Panc1 (cell line): ENCODE results near the gene TRAPPC13. TPM values are rescaled to one million over a fixed set of nuclear protein-coding genes. Genes with fewer than 3 reads are reported as not detected.

Source experiments
- ATAC-seq: fragments of 200-7000 bp; cut with Tn5 transposase; 2 replicates; pipeline ENCODE4 v1.9.1; 2020; ENCODE audit warnings: mild to moderate bottlenecking, moderate library complexity
- Bru-seq: library from RNA; stranded (reverse); fragments of 400-500 nt; gene quantifications from one replicate; lab custom pipeline; 2021; lab: Mats Ljungman, UMichigan
- BruChase-seq, 2 experiments: library from RNA; stranded (reverse); fragments of 400-500 nt; gene quantifications; one replicate each; lab custom pipeline; 2021; lab: Mats Ljungman, UMichigan
- BruUV-seq: library from RNA; stranded (reverse); fragments of 400-500 nt; replicated peaks from 2 replicates; lab custom pipeline; 2021; lab: Mats Ljungman, UMichigan
- CTCF ChIA-PET: fragments of 300-600 bp; sonication (Branson Sonifier 250); formaldehyde crosslinking; loops from one replicate; lab custom pipeline; 2022; ENCODE audit warnings: antibody characterized with exemption; lab: Charles Lee
- POLR2A ChIA-PET: fragments of 300-600 bp; sonication (Branson Sonifier 250); formaldehyde crosslinking; loops from one replicate; lab custom pipeline; 2022; ENCODE audit warnings: antibody characterized with exemption; lab: Charles Lee
- DNase-seq: peaks from one replicate; pipeline ENCODE4 v3.0.0-alpha.2; 2010; ENCODE audit warnings: low read depth, low spot score
- H3K27ac ChIP-seq: 2 replicates; pipeline ENCODE4 v1.5.1; 2011; ENCODE audit warnings: mild to moderate bottlenecking, low read length, inconsistent platforms
- H3K27me3 ChIP-seq: fragments of 200-500 bp; sonication (Bioruptor generic); 2 replicates; pipeline ENCODE4 v1.6.0; 2014; ENCODE audit warnings: low read length, inconsistent platforms; ENCODE audit not compliant: control insufficient read depth, insufficient read depth
- H3K36me3 ChIP-seq: fragments of 200-500 bp; sonication (Bioruptor generic); 2 replicates; pipeline ENCODE4 v1.5.1; 2014; ENCODE audit warnings: inconsistent platforms, mild to moderate bottlenecking, low read length, moderate library complexity; ENCODE audit not compliant: control insufficient read depth, insufficient read depth
- H3K4me1 ChIP-seq: 2 replicates; pipeline ENCODE4 v1.5.1; 2011; ENCODE audit warnings: inconsistent platforms, mild to moderate bottlenecking, low read length, moderate library complexity; ENCODE audit not compliant: control insufficient read depth, insufficient read depth
- H3K4me3 ChIP-seq, 2 experiments: 2 replicates each; pipeline ENCODE4 v1.5.1; 2011 to 2012; ENCODE audit warnings: low read depth in 2 of 2, low read length in 2 of 2, mild to moderate bottlenecking in 2 of 2, inconsistent platforms in 1 of 2, moderate library complexity in 1 of 2
- H3K9me3 ChIP-seq: fragments of 200-500 bp; sonication (Bioruptor generic); 2 replicates; pipeline ENCODE4 v1.5.1; 2014; ENCODE audit warnings: low read depth, mild to moderate bottlenecking, inconsistent platforms, low read length, moderate library complexity; ENCODE audit not compliant: control insufficient read depth, insufficient read depth
- POLR2AphosphoS5 ChIP-seq: IDR thresholded peaks from 2 replicates; pipeline ENCODE4 v1.6.1; 2012; ENCODE audit warnings: mild to moderate bottlenecking, low read depth, low read length, moderate library complexity
- REST ChIP-seq, 2 experiments: IDR thresholded peaks; 2 replicates each; pipeline ENCODE4 v1.6.1; 2011 to 2012; ENCODE audit warnings: low read depth in 2 of 2, control low read depth in 1 of 2, low read length in 1 of 2, mild to moderate bottlenecking in 1 of 2, moderate library complexity in 1 of 2; ENCODE audit not compliant: insufficient read depth in 1 of 2
- SIN3A ChIP-seq: IDR thresholded peaks from 2 replicates; pipeline ENCODE4 v1.6.1; 2012; ENCODE audit warnings: low read depth, mild to moderate bottlenecking, low read length, moderate library complexity, borderline replicate concordance; ENCODE audit not compliant: insufficient read depth
- TCF7L2 ChIP-seq: IDR thresholded peaks from 2 replicates; pipeline ENCODE4 v1.6.1; 2011; ENCODE audit warnings: mild to moderate bottlenecking, low read depth, low read length, inconsistent platforms
- in situ Hi-C: cut with HindIII; loops from 2 replicates; pipeline ENCODE4 v1.10.0; 2016; ENCODE audit warnings: low sequenced_read_pairs, low pct_unique_long_range_greater_than_20kb
- intact Hi-C: fragments of 100-400 bp; cut with micrococcal nuclease; formaldehyde crosslinking; loops from one replicate; pipeline ENCODE4 v1.10.0; 2022; ENCODE audit not compliant: unreplicated experiment
- long read RNA-seq: library from polyadenylated mRNA; unstranded; transcript quantifications from one replicate; pipeline ENCODE4 v2.0.0, GENCODE V29; 2021; ENCODE audit not compliant: unreplicated experiment
- polyA plus RNA-seq: library from polyadenylated mRNA; unstranded; fragments of >200 nt; gene quantifications from one replicate; pipeline ENCODE4 v1.2.1, GENCODE V29; 2012; ENCODE audit warnings: missing spikeins; ENCODE audit not compliant: insufficient read length
- total RNA-seq: library from RNA; stranded (reverse); gene quantifications from one replicate; pipeline ENCODE4 v1.2.1, GENCODE V29; 2021; ENCODE audit not compliant: unreplicated experiment
- TF ChIP-seq, protein P1 (sequence below): fragments of 450-650 bp; IDR thresholded peaks from 2 replicates; pipeline ENCODE4 v1.5.1; 2017; ENCODE audit warnings: mild to moderate bottlenecking

The TRAPPC13 gene, protein sequence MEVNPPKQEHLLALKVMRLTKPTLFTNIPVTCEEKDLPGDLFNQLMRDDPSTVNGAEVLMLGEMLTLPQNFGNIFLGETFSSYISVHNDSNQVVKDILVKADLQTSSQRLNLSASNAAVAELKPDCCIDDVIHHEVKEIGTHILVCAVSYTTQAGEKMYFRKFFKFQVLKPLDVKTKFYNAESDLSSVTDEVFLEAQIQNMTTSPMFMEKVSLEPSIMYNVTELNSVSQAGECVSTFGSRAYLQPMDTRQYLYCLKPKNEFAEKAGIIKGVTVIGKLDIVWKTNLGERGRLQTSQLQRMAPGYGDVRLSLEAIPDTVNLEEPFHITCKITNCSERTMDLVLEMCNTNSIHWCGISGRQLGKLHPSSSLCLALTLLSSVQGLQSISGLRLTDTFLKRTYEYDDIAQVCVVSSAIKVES
- total RNA-seq (17.3 TPM), Bru-seq, nascent RNA (percentile 75 among the genes with signal in this experiment), BruChase-seq, experiment 1, labeled RNA remaining after a 2-hour chase (percentile 76 among the genes with signal in this experiment), BruChase-seq, experiment 2, labeled RNA remaining after a 6-hour chase (percentile 72 among the genes with signal in this experiment)
- 7.2 TPM for polyA plus RNA-seq
- long read RNA-seq, partial matches to known transcripts = 1 of 15 reads
- long read RNA-seq, other reads (novel, unspliced or antisense) = 7 of 15 reads

- peak; percentile 93 for DNase-seq
- TSS peak; percentile 92 for BruUV-seq
- intact Hi-C loops = no loop called here
- Histone ChIP-seq H3K27ac (peak within 1 kb of the TSS; percentile 99), H3K4me1 (peaks cover 9% of the 10 kb centered on the region), H3K27me3 (no peaks in the 10 kb centered on the region), H3K9me3 (no peaks in the 10 kb centered on the region), H3K36me3 (peaks cover 5% of the 10 kb centered on the region), H3K4me3 (peak within 1 kb of the TSS; percentile 82 to 98)
- ChIA-PET CTCF (no interaction called here), POLR2A (no interaction called here)
- TF ChIP-seq REST (IDR thresholded peaks at IDR 0.05; ENCODE audit: insufficient read depth in 1 of 2, low read depth in 2 of 2, low read length in 1 of 2) = no peak
- TF ChIP-seq SIN3A = peak; percentile 60; the same call in 1 of the 2 replicates
- peak; percentile 43 for TF ChIP-seq TCF7L2
- TF ChIP-seq POLR2AphosphoS5 = peak; percentile 81
- in situ Hi-C loops = no loop called here
- peak; percentile 89 for ATAC-seq
These were observed at the start of gene TRAPPC13, which contains the start of gene SHLD3 for GRCh38 chr5:65624571-65625555. TSS of gene TRAPPC13 (plus strand) at chr5:65625027. CDS start at chr5:65625061, 34 bp downstream. TSS of gene SHLD3 (plus strand) at chr5:65625027. CDS start at chr5:65629588, 4,561 bp downstream.

GRCh38 chr5:65577141-65577540 is 47.7 kb upstream of the TRAPPC13 start:
- no TSS peak for BruUV-seq
- TF ChIP-seq REST (IDR thresholded peaks at IDR 0.05; ENCODE audit: insufficient read depth in 1 of 2, low read depth in 2 of 2, low read length in 1 of 2) (no peak), SIN3A (no peak), TCF7L2 (no peak)
- TF ChIP-seq, protein P1, sequence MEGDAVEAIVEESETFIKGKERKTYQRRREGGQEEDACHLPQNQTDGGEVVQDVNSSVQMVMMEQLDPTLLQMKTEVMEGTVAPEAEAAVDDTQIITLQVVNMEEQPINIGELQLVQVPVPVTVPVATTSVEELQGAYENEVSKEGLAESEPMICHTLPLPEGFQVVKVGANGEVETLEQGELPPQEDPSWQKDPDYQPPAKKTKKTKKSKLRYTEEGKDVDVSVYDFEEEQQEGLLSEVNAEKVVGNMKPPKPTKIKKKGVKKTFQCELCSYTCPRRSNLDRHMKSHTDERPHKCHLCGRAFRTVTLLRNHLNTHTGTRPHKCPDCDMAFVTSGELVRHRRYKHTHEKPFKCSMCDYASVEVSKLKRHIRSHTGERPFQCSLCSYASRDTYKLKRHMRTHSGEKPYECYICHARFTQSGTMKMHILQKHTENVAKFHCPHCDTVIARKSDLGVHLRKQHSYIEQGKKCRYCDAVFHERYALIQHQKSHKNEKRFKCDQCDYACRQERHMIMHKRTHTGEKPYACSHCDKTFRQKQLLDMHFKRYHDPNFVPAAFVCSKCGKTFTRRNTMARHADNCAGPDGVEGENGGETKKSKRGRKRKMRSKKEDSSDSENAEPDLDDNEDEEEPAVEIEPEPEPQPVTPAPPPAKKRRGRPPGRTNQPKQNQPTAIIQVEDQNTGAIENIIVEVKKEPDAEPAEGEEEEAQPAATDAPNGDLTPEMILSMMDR = no peak
- no peaks in the 10 kb centered on the region for H3K9me3 ChIP-seq
- peaks cover 13% of the 10 kb centered on the region for H3K36me3 ChIP-seq
- no peak overlapping the region for H3K4me3 ChIP-seq
- no peaks in the 10 kb centered on the region for H3K4me1 ChIP-seq
- CTCF ChIA-PET = no interaction called here
- POLR2A ChIA-PET = no interaction called here
- ATAC-seq (no peak), DNase-seq (no peak)
- no peaks in the 10 kb centered on the region for H3K27me3 ChIP-seq
- in situ Hi-C loops = no loop called here
- H3K27ac ChIP-seq = no peak overlapping the region
- intact Hi-C loops = no loop called here
